ENCODE data around the gene HNRNPA1.
"Not testable (repeated sequence)": the region's sequence is repeated elsewhere in the genome, so short reads cannot be mapped to it uniquely, and the experiment has no call there.

The HNRNPA1 gene

DNA sequence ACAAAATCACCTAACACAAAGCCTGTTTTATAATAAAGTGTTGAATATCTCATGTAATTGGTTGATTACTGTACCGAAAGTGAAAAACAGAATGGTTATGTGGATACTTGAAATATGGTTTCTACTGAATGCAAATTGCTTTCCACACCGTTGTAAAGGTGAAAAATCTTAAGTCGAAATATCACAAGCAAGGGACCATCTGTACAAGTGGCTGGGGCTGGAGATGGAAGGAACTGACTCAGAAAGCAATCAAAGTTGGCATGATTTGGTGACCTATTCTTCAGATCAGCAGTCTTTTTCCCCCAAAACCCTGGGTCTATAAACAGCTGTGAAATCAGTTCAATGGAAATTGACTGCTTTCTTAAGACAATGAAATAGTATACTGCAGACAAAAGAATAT is 4.2 kb upstream of the HNRNPA1 start:
- no peak for DNase-seq (ENCODE audit: low read depth)

- peak; percentile 82 for DNase-seq (ENCODE audit: low read depth)
Observed at GRCh38 chr12:54277823-54278276, 2.7 kb upstream of the HNRNPA1 start.

GRCh38 chr12:54279227-54279631 is 1.3 kb upstream of the HNRNPA1 start:
- DNase-seq (ENCODE audit: low read depth), result no peak

DNA sequence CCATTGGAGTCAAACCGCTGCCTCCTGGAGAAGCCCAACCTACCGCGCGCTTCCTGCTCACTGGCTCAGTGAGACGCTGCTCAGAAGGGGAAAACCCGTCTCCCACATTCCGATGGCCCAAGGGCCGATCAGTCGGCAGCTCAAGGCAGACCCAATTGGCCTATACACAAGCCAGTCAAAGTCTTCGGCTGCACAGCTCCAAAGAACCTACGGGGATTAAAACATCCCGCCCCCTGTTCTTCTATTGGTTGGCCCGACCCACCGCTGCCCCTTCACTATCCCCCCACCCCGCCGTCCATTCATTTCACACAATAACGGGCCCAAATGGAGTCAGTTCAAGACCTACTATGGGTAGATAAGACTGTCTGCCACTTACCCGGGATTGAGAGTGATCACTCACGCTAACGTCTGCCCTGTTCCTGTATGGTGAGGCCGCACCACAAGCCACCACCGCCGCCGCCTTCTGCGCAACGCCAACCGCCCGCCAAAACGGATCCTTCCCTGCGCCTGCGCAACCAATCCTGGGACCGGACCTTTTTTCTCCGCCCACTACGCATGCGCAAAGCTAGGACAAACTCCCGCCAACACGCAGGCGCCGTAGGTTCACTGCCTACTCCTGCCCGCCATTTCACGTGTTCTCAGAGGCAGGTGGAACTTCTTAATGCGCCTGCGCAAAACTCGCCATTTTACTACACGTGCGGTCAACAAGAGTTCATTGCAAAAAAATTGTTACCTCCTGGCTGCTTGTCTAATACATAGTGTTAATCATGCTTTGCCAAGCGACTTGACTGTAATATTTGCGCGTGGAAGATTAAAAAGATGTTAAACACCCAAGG is 676 bp upstream of the HNRNPA1 start, which contains the start of gene CBX5:
CBX5 (minus strand) TSS at position 491 of the 836 bp plus-strand sequence. CDS start 22,472 bp downstream, outside the sequence.
- DNase-seq (ENCODE audit: low read depth), result peak; percentile 100

DNA sequence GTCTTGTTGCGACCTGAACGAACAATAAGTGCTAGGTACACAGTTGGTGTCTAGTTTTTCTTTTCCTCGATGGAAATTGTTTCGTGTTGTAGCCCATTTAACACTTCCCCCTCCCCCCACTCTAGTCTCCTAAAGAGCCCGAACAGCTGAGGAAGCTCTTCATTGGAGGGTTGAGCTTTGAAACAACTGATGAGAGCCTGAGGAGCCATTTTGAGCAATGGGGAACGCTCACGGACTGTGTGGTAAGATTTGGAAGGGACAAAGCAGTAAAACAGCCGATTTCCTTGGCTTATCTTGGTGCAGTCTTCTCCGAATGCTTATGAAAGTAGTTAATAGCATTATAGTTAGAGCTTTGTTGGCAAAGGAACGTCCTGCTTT is 724 bp downstream of the HNRNPA1 start:
- DNase-seq (ENCODE audit: low read depth), result not testable (repeated sequence)

- not testable (repeated sequence) for DNase-seq (ENCODE audit: low read depth)
Observed at GRCh38 chr12:54281694-54282093, 1.2 kb downstream of the HNRNPA1 start.

DNA sequence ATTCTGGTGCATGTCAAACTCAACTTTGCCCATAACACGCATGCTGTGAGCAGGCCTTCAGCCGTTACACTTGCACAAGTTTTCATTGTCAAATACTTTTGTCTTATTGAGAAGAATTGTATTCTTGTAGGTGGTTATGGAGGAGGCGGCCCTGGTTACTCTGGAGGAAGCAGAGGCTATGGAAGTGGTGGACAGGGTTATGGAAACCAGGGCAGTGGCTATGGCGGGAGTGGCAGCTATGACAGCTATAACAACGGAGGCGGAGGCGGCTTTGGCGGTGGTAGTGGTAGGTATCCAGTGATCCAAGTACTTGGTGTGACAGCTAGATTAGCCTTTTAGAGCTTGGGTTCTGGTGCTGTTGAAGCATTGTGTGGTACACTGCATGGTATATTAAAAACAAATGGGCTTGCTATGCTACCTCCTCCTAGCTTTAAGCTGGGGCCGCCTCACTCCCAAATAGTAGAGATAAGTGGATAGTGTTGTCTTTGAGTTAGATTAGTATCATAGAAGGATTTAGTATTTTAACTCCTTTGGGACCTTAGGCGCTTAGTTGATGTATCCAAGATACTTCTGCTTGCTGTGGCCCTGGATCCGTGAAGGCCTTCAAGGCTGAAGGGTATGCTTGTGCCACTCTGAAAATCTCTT is 2.5 kb downstream of the HNRNPA1 start:
- no peak for DNase-seq (ENCODE audit: low read depth)

DNA sequence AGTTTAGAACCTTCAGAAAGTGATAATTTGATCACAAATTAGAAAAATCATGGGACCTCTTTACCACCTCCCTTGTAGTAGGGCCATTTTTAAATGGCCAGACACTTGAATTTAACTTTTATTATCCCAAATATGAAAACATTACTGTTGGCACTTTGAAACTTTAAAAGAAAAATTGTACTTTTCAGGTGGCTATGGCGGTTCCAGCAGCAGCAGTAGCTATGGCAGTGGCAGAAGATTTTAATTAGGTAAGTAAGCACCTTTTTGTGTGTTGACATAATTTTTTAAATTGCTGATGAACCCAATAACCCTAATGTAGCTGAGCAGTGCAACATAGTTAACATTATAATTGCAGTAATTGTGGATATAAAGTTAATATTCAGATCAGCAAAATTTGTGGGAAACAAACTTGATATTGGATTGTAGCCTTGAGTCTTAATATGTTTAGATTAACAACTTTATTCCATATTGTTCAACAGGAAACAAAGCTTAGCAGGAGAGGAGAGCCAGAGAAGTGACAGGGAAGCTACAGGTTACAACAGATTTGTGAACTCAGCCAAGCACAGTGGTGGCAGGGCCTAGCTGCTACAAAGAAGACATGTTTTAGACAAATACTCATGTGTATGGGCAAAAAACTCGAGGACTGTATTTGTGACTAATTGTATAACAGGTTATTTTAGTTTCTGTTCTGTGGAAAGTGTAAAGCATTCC is 3.7 kb downstream of the HNRNPA1 start:
- DNase-seq (ENCODE audit: low read depth), result not testable (repeated sequence)

DNA sequence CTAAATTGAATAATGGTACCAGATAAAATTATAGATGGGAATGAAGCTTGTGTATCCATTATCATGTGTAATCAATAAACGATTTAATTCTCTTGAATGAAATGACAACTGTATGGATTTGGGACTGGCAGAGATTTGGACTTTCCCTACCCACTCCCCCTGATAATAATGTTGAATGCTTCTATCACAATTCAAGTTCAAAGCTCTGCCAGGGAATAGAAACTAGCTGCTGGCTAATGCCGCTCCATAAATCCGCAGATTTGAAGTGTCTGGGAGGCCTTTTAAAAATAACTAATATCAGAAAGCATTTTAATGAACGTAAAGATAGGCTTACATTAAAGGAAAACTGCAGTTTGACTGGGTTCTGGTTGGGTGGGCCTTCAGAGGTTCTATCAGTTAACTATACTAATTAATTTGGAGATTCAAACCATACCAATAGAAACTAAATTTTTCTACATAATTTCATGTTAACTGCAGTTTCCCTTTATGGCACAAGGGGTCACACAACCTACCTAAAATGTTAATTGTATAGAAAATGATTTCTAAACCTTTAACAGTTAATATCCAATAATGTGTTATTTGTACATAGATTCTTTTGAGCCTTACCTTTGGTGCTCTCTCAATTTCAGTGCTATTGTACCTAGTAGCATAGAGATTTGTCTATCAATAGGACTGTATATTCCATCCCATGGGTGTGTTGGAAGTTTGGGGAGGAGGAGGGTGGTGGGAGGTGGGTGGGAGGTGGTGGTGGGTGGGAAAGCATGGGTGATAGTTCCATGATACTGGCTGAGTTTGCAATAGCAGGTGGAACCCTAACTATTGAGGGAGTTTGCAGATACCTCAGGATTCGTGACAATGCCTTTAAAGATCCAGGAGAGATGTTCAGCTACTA is 4.9 kb downstream of the HNRNPA1 start:
- no peak for DNase-seq (ENCODE audit: low read depth)

- no peak for DNase-seq (ENCODE audit: low read depth)
Observed at GRCh38 chr12:54286042-54287030, 5.8 kb downstream of the HNRNPA1 start.

- no peak for DNase-seq (ENCODE audit: low read depth)
Observed at GRCh38 chr12:54287261-54288157, 7.0 kb downstream of the HNRNPA1 start.

- no peak for DNase-seq (ENCODE audit: low read depth)
Observed at GRCh38 chr12:54292083-54292930, 11.8 kb downstream of the HNRNPA1 start.

DNA sequence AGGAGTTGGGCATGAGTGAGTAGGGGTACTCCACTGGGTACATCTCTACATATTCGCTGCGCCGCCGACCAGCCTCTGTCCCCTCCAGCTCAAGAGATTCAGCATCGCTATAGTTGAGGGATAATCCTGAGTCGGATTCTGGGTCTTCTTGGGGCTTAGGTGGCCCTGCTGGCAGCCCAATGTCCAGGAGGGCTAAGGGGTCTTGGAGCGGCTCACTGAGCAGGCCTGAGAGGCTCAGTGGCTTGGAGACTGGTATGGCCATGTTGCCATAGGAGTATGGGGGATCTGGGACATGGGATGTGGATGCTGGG is 12.4 kb downstream of the HNRNPA1 start:
- DNase-seq (ENCODE audit: low read depth), result no peak

DNA sequence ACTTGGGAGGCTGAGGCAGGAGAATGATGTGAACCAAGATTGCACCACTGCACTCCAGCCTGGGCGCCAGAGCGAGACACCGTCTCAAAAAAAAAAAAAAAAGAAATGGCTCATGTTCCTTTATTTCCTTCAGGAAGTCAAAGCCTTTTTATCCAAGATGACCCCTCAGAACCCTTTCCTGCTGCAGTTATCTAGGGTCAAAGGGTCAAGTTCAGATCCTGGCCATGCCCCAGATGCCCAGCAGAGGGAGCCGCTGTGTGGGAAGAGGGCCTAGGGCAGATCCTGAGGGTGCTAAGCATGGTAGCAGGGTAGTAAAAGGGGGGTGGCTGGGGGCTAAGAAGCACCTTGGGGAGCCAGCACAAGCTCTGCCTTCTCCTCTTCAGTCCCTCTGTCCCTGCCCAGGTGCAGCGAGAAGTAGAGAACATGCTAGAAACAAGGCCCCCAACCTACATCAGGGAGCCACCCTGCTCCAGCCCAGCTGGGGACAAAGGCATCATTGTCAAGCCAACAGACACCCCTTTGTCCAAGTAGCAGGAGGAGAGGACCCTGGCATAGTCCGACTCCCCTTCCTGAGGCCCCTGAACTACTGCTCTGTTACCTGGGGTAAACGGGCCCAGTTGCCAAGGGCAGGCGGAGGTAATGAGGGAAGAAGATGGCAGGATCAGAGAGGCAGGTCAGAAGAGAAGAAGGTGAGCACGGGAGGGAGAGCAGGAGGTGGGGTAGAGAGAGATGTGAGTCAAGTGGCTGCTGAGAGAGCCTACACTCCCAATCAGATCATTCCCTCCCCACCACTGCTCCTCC is 13.8 kb downstream of the HNRNPA1 start:
- peak; percentile 49 for DNase-seq (ENCODE audit: low read depth)

DNA sequence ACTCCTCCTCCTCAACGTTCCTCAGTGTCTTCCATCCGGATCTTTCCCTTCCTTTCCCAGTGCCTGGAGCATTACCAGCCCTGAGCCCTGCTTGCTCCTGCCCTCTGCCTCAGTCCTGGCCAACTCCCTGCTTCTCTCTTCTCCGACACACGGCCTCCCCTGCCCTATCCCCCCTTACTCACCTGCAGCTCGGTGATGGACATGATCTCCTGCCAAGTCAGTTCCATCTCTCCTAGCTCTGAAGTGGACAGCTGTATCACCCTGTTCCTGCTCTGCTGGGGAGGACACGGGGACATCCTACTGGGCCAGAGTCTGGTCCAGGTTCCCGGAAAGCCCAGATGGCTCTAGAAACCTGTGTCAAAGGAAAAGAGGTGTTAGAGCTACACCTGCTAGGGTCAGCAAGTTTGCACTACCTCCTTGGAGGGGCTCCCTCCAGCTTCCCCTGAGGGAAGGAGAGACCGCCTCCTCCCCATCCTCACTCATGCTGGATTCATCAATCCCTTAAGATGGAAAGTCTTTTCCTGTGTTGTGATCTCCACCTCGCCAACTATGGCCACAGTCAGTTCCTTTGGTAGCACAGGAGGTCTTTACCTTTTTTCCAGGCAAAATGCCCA is 14.5 kb downstream of the HNRNPA1 start:
- no peak for DNase-seq (ENCODE audit: low read depth)

DNA sequence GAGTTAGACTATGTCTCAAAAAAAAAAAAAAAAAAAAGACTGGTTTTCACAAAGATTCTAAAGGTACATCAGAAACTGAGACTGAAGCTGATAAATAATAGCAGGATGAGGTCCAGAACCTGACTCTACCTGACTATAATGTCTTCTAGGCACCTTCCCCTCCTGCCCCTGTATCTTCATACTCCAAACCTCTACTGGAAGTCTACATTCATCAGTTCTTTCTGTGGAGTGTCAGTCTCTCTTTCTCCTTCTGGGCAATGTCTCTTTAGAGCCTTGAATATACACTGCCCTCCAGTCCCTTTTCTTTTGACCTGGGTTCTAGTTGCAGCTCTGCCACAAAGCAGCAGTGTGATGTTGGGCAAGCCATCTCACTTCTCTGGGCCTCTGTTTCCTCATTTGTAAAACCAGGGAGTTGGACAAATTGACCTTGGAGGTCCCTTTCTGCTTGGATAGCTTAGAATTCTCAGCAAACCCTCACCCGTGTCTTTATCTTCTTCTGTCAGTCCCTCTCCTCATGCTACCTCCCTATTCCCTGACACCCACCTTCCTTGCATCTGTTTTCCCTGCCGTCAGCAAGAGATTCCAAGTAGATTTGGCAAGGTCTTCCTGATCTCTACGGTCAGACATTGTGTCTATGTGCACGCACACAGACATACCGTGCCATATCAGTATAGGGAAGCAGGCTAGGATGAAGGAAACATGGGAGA is 16.0 kb downstream of the HNRNPA1 start:
- DNase-seq (ENCODE audit: low read depth), result no peak

GRCh38 chr12:54298904-54299303 is 18.4 kb downstream of the HNRNPA1 start:
- DNase-seq (ENCODE audit: low read depth), result no peak

All from EH (cell line).